ENCODE results near the gene SLC9C2.
"Not testable (repeated sequence)": the region's sequence is repeated elsewhere in the genome, so short reads cannot be mapped to it uniquely, and the experiment has no call there.

SLC9C2 gene

GRCh38 chr1:173504268-173504667 is 98.6 kb downstream of the SLC9C2 start:
- H3K4me3 ChIP-seq (ENCODE audit: low read depth, low read length): no peak overlapping the region
- DNase-seq (ENCODE audit: low read depth): no peak
- in situ Hi-C loops (cut with HindIII; ENCODE audit: low sequenced_read_pairs): no loop called here
- no peak for TF ChIP-seq CTCF (IDR thresholded peaks at IDR 0.05; ENCODE audit: low read depth, low read length, missing control alignments)

- in situ Hi-C loops (cut with HindIII; ENCODE audit: low sequenced_read_pairs): no loop called here
- no peak overlapping the region for H3K4me3 ChIP-seq (ENCODE audit: low read depth, low read length)
- no peak for DNase-seq (ENCODE audit: low read depth)
- no peak for TF ChIP-seq CTCF (IDR thresholded peaks at IDR 0.05; ENCODE audit: low read depth, low read length, missing control alignments)
Measured at GRCh38 chr1:173503391-173503790, 99.5 kb downstream of the SLC9C2 start.

- TF ChIP-seq CTCF (IDR thresholded peaks at IDR 0.05; ENCODE audit: low read depth, low read length, missing control alignments): no peak
- no peak overlapping the region for H3K4me3 ChIP-seq (ENCODE audit: low read depth, low read length)
- DNase-seq (ENCODE audit: low read depth): no peak
- in situ Hi-C loops (cut with HindIII; ENCODE audit: low sequenced_read_pairs): no loop called here
Measured at GRCh38 chr1:173502104-173502503, 100.8 kb downstream of the SLC9C2 start.

- in situ Hi-C loops (cut with HindIII; ENCODE audit: low sequenced_read_pairs): no loop called here
- DNase-seq (ENCODE audit: low read depth): no peak
- H3K4me3 ChIP-seq (ENCODE audit: low read depth, low read length): no peak overlapping the region
- TF ChIP-seq CTCF (IDR thresholded peaks at IDR 0.05; ENCODE audit: low read depth, low read length, missing control alignments): no peak
Measured at GRCh38 chr1:173499729-173500128, 103.1 kb downstream of the SLC9C2 start.

DNA sequence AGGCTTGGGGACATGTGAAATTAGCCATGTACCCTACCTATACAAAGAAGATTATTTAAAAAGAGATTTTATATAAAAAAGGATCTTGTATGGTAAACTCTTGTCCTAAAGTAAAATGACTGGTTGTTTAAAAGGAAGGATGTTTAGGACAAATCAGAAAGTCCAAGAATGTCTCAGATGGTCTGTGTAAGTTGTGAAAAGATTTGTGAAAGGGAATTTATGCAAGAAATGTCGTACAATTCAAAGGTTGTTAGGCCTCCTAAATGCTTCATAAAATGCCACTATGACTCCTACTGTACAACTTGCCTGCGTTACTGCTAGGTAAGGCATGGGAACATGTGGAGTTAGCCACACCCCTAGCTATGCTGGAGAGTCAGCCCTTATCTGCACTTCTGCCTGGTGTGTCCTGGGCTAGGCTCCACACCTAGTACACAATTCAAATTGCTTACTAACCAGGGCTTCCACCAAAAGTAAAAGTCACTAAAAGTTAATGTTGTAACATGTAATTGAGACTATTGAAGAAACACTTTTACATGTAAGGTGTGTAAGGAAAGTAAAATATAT is 106.0 kb downstream of the SLC9C2 start:
- no peak for TF ChIP-seq CTCF (IDR thresholded peaks at IDR 0.05; ENCODE audit: low read depth, low read length, missing control alignments)
- H3K4me3 ChIP-seq (ENCODE audit: low read depth, low read length): no peak overlapping the region
- DNase-seq (ENCODE audit: low read depth): no peak
- in situ Hi-C loops (cut with HindIII; ENCODE audit: low sequenced_read_pairs): no loop called here

DNA sequence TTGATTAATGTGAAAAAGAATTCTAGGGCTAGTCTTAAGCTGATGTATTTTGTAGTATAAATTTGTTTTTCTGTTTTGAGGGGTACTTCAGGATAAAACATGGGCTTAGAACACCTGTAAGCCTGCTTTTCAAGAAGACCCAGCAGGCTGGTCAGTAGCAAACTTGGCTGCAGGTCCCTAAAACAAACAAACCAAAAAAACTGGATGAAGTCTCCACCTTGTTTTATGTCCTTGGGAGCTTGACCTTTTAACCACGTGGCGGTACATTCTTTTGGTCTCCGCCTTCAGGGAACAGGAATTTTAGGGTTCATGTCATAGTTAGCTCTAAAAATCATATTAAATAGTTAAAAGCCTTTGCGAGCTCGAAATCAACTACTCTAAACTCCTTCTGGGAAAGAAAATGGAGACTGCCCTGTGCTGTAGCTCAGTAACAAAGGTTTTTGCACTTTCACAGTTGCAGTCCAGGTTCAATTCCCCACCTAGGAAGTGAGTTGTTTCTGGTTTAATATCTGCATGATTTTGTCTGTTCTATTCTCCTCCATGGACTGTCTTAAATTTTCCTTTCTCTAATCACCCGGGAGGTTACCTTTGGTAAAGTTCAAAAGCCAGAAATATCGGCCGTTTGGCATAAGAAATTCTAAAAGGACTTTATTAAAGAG is 107.1 kb downstream of the SLC9C2 start:
- no peak for TF ChIP-seq CTCF (IDR thresholded peaks at IDR 0.05; ENCODE audit: low read depth, low read length, missing control alignments)
- in situ Hi-C loops (cut with HindIII; ENCODE audit: low sequenced_read_pairs): no loop called here
- DNase-seq (ENCODE audit: low read depth): no peak
- H3K4me3 ChIP-seq (ENCODE audit: low read depth, low read length): no peak overlapping the region

GRCh38 chr1:173493125-173493524 is 109.7 kb downstream of the SLC9C2 start:
- DNase-seq (ENCODE audit: low read depth); in situ Hi-C loops (cut with HindIII; ENCODE audit: low sequenced_read_pairs); H3K4me3 ChIP-seq (ENCODE audit: low read depth, low read length): not testable (repeated sequence)

Measured in astrocyte of the cerebellum (primary cell).